ENCODE data around the gene PPP1R2B.

Gene PPP1R2B

GRCh38 chr5:156871212-156871611, 21.1 kb downstream of the PPP1R2B start:
- DNase-seq, result no peak

- DNase-seq, result no peak
These were observed 29.7 kb downstream of the PPP1R2B start for GRCh38 chr5:156879665-156880285.

- DNase-seq, result no peak
These were observed 33.3 kb downstream of the PPP1R2B start for GRCh38 chr5:156883316-156883875.

- no peak for DNase-seq
These were observed 38.4 kb downstream of the PPP1R2B start for GRCh38 chr5:156888520-156888919.

GRCh38 chr5:156892223-156892622, 42.1 kb downstream of the PPP1R2B start:
- DNase-seq, result no peak

GRCh38 chr5:156892864-156893263, 42.8 kb downstream of the PPP1R2B start:
- DNase-seq, result no peak

- no peak for DNase-seq
These were observed 43.4 kb downstream of the PPP1R2B start for GRCh38 chr5:156893517-156893916.

- no peak for DNase-seq
These were observed 46.5 kb downstream of the PPP1R2B start for GRCh38 chr5:156896546-156896945.
